Keratinocyte (primary cell): ENCODE measurements around the gene MAD1L1. TPM values are rescaled to one million over a fixed set of nuclear protein-coding genes. Genes with fewer than 3 reads are reported as not detected.

Source experiments
- DNase-seq: peaks from one replicate; pipeline ENCODE4 v3.0.0-alpha.2; 2011; ENCODE audit warnings: low read depth, missing footprints, low spot score
- FAIRE-seq: peaks from 2 replicates; lab custom pipeline; 2011; peaks lifted over from hg19 to GRCh38; lab: Jason Lieb, UNC
- H2AFZ ChIP-seq: 2 replicates; pipeline ENCODE4 v1.6.0; 2012; ENCODE audit warnings: low read length, control low read depth, inconsistent platforms; ENCODE audit not compliant: control insufficient read depth
- H3K27ac ChIP-seq: 2 replicates; pipeline ENCODE4 v1.5.1; 2011; ENCODE audit warnings: low read length; ENCODE audit not compliant: control insufficient read depth, insufficient read depth
- H3K27me3 ChIP-seq: 3 replicates; pipeline ENCODE4 v1.6.0; 2011; ENCODE audit warnings: low read length; ENCODE audit not compliant: control insufficient read depth, insufficient read depth; ENCODE audit errors: extremely low read depth
- H3K36me3 ChIP-seq, 2 experiments: 2 replicates in 1 of 2; 3 replicates in 1 of 2; pipeline ENCODE4 v1.5.1; 2011; ENCODE audit warnings: low read length in 2 of 2, mild to moderate bottlenecking in 1 of 2; ENCODE audit not compliant: control insufficient read depth in 2 of 2, insufficient read depth in 2 of 2; ENCODE audit errors: extremely low read depth in 1 of 2
- H3K4me1 ChIP-seq: 3 replicates; pipeline ENCODE4 v1.5.1; 2011; ENCODE audit warnings: low read length; ENCODE audit not compliant: control insufficient read depth, insufficient read depth; ENCODE audit errors: extremely low read depth
- H3K4me2 ChIP-seq: 3 replicates; pipeline ENCODE4 v1.6.0; 2011; ENCODE audit warnings: low read depth, low read length; ENCODE audit not compliant: control insufficient read depth, insufficient read depth; ENCODE audit errors: extremely low read depth
- H3K4me3 ChIP-seq, 3 experiments: fragments of 200-600 bp in 1 of 3; sonication (generic) in 1 of 3; 2 replicates in 2 of 3; 3 replicates in 1 of 3; pipeline ENCODE4 v1.5.1; 2011 to 2016; ENCODE audit warnings: low read length in 3 of 3, mild to moderate bottlenecking in 3 of 3, control low read depth in 2 of 3, inconsistent platforms in 1 of 3, low read depth in 1 of 3, mixed read lengths in 1 of 3, mixed run types in 1 of 3, moderate library complexity in 1 of 3; ENCODE audit not compliant: control insufficient read depth in 2 of 3, insufficient read depth in 2 of 3; ENCODE audit errors: extremely low read depth in 1 of 3
- H3K79me2 ChIP-seq: 2 replicates; pipeline ENCODE4 v1.6.0; 2012; ENCODE audit warnings: low read length; ENCODE audit not compliant: control insufficient read depth, insufficient read depth
- H3K9ac ChIP-seq: 3 replicates; pipeline ENCODE4 v1.6.0; 2011; ENCODE audit warnings: low read length; ENCODE audit not compliant: control insufficient read depth, insufficient read depth; ENCODE audit errors: extremely low read depth
- H3K9me1 ChIP-seq: 3 replicates; pipeline ENCODE4 v1.6.0; 2011; ENCODE audit warnings: low read length; ENCODE audit not compliant: control insufficient read depth, insufficient read depth; ENCODE audit errors: extremely low read depth
- H3K9me3 ChIP-seq: 2 replicates; pipeline ENCODE4 v1.5.1; 2012; ENCODE audit warnings: low read depth, low read length; ENCODE audit not compliant: control insufficient read depth
- H4K20me1 ChIP-seq: 3 replicates; pipeline ENCODE4 v1.6.0; 2011; ENCODE audit warnings: low read length; ENCODE audit not compliant: control insufficient read depth, insufficient read depth; ENCODE audit errors: extremely low read depth
- EZH2 ChIP-seq: IDR thresholded peaks from one replicate; pipeline ENCODE4 v1.6.1; 2012; ENCODE audit warnings: inconsistent platforms, mild to moderate bottlenecking, low read length, moderate library complexity
- dilution Hi-C: fragments of 300-500 bp; cut with MboI; formaldehyde crosslinking; loops from one replicate; pipeline ENCODE4 v1.7.0; 2020; ENCODE audit warnings: low sequenced_read_pairs; ENCODE audit not compliant: extremely low pct_ligation_motif_present
- polyA plus RNA-seq, 5 experiments: library from polyadenylated mRNA; depleted of rRNA in 3 of 5; stranded (reverse) in 3 of 5; stranded (forward) in 1 of 5; unstranded in 1 of 5; fragments of >200 nt; gene quantifications; 1 replicate in 1 of 5; 2 replicates in 3 of 5; 3 replicates in 1 of 5; pipeline versions ENCODE4 v1.2.1 to v1.2.3, GENCODE V29; 2011 to 2012; ENCODE audit warnings: missing spikeins in 2 of 5, low read depth in 1 of 5, low replicate concordance in 1 of 5
- TF ChIP-seq, protein P1 (sequence below), 3 experiments: IDR thresholded peaks in 1 of 3; conservative IDR thresholded peaks in 1 of 3; optimal IDR thresholded peaks in 1 of 3; 2 replicates in 2 of 3; 3 replicates in 1 of 3; pipeline versions ENCODE3 to v1.5.1; 2011; ENCODE audit warnings: low read length in 3 of 3, mild to moderate bottlenecking in 3 of 3, moderate library complexity in 2 of 3, control low read depth in 1 of 3, inconsistent platforms in 1 of 3; ENCODE audit not compliant: insufficient read depth in 2 of 3; ENCODE audit errors: extremely low read depth in 1 of 3

Gene MAD1L1
- polyA plus RNA-seq, 1 donor (not counting 4 experiments of a cell fraction or from before 2014, with no cell fraction given), result 18.0 TPM

DNA sequence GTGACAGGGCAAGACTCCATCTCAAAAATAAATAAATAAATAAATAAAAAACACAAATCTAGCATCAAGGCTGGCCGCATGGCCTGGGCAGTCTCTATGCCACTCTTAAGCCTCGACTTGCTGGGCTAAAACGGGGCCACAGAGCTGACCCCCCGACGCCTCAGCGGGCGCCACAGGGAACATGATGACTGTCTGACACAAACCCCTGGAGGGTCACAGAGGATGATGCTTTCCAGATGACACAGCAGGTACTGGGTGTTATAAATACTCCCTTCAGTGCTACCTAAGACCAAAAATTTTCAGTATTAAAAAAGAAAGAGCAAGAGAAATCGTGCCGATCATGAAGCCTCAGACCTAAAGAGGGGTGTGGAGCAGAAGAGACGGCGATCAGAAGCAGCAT is 176.8 kb downstream of the MAD1L1 start:
- peaks cover 0 to 6% of the 10 kb centered on the region in 2 experiments for H3K36me3 ChIP-seq

GRCh38 chr7:2054927-2055326 is 177.8 kb downstream of the MAD1L1 start:
- FAIRE-seq, result no peak
- Histone ChIP-seq H3K4me2 (peak overlapping the region; percentile 6), H3K27ac (no peak overlapping the region), H3K4me1 (peaks cover 8% of the 10 kb centered on the region), H3K36me3 (peaks cover 0 to 6% of the 10 kb centered on the region in 2 experiments), H4K20me1 (no peaks in the 10 kb centered on the region), H3K27me3 (no peaks in the 10 kb centered on the region), H3K4me3 (no peak overlapping the region), H3K9me3 (no peaks in the 10 kb centered on the region), H3K9me1 (no peaks in the 10 kb centered on the region), H2AFZ (no peak overlapping the region), H3K9ac (peak overlapping the region; percentile 41), H3K79me2 (no peaks in the 10 kb centered on the region)
- TF ChIP-seq EZH2, result no peak
- TF ChIP-seq, protein P1, sequence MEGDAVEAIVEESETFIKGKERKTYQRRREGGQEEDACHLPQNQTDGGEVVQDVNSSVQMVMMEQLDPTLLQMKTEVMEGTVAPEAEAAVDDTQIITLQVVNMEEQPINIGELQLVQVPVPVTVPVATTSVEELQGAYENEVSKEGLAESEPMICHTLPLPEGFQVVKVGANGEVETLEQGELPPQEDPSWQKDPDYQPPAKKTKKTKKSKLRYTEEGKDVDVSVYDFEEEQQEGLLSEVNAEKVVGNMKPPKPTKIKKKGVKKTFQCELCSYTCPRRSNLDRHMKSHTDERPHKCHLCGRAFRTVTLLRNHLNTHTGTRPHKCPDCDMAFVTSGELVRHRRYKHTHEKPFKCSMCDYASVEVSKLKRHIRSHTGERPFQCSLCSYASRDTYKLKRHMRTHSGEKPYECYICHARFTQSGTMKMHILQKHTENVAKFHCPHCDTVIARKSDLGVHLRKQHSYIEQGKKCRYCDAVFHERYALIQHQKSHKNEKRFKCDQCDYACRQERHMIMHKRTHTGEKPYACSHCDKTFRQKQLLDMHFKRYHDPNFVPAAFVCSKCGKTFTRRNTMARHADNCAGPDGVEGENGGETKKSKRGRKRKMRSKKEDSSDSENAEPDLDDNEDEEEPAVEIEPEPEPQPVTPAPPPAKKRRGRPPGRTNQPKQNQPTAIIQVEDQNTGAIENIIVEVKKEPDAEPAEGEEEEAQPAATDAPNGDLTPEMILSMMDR (optimal IDR thresholded peaks at IDR 0.05 in 1 of 3, IDR thresholded peaks at IDR 0.05 in 1 of 3, conservative IDR thresholded peaks at IDR 0.05 in 1 of 3; ENCODE audit: extremely low read depth in 1 of 3, insufficient read depth in 2 of 3, low read length in 3 of 3), result peak in 1 of 3 experiments; percentile 21
- DNase-seq, result no peak
- dilution Hi-C loops, result no loop called here

More for the DNA sequence above, 176.8 kb downstream of the MAD1L1 start:
- Histone ChIP-seq H3K4me3 (no peak overlapping the region), H4K20me1 (no peaks in the 10 kb centered on the region), H2AFZ (no peak overlapping the region), H3K4me1 (peaks cover 8% of the 10 kb centered on the region), H3K9ac (no peak overlapping the region), H3K27me3 (no peaks in the 10 kb centered on the region), H3K4me2 (no peak overlapping the region), H3K9me3 (peaks cover 2% of the 10 kb centered on the region), H3K9me1 (no peaks in the 10 kb centered on the region), H3K79me2 (no peaks in the 10 kb centered on the region), H3K27ac (no peak overlapping the region)
- dilution Hi-C loops, result no loop called here
- DNase-seq, result no peak
- no peak for TF ChIP-seq EZH2
- TF ChIP-seq, protein P1 (optimal IDR thresholded peaks at IDR 0.05 in 1 of 3, IDR thresholded peaks at IDR 0.05 in 1 of 3, conservative IDR thresholded peaks at IDR 0.05 in 1 of 3; ENCODE audit: extremely low read depth in 1 of 3, insufficient read depth in 2 of 3, low read length in 3 of 3), result no peak
- FAIRE-seq, result no peak
